GM12878 (cell line): ENCODE results near the gene SHISA9. TPM values are rescaled to one million over a fixed set of nuclear protein-coding genes. Genes with fewer than 3 reads are reported as not detected.

ENCODE experiments used
- ATAC-seq: fragments of 200-7000 bp; cut with Tn5 transposase; 3 replicates; pipeline ENCODE4 v1.9.1; 2020; ENCODE audit warnings: mild to moderate bottlenecking, moderate library complexity
- BruUV-seq: library from RNA; stranded (reverse); fragments of 400-500 nt; replicated peaks from 2 replicates; lab custom pipeline; 2021; lab: Mats Ljungman, UMichigan
- CTCF ChIA-PET: fragments of 300-600 bp; sonication (Branson Sonifier 250); formaldehyde crosslinking; extraction: SDS; loops from one replicate; lab custom pipeline; 2021; ENCODE audit warnings: inconsistent platforms; lab: Yijun Ruan, JAX
- POLR2A ChIA-PET: fragments of 350-600 bp; formaldehyde crosslinking; extraction: SDS; loops from one replicate; lab custom pipeline; 2021; ENCODE audit warnings: inconsistent platforms; lab: Charles Lee
- RAD21 ChIA-PET: fragments of 300-600 bp; sonication (Branson Sonifier 250); formaldehyde crosslinking; loops from one replicate; lab custom pipeline; 2023; ENCODE audit warnings: antibody characterized with exemption; ENCODE audit not compliant: unreplicated experiment; lab: Charles Lee
- SMC1A ChIA-PET: fragments of 300-600 bp; sonication (Branson Sonifier 250); formaldehyde crosslinking; loops from one replicate; lab custom pipeline; 2023; ENCODE audit not compliant: unreplicated experiment, uncharacterized antibody; lab: Charles Lee
- DNase-seq: peaks from one replicate; pipeline ENCODE4 v3.0.0-alpha.2; 2011; ENCODE audit warnings: low read depth, low spot score
- FAIRE-seq: peaks from 3 replicates; lab custom pipeline; 2011; peaks lifted over from hg19 to GRCh38; lab: Jason Lieb, UNC
- H2AFZ ChIP-seq: 2 replicates; pipeline ENCODE4 v1.6.0; 2011; ENCODE audit warnings: low read depth, low read length, control low read depth; ENCODE audit not compliant: control insufficient read depth
- H3K27ac ChIP-seq: 2 replicates; pipeline ENCODE4 v1.5.1; 2011; ENCODE audit warnings: control low read depth; ENCODE audit not compliant: control insufficient read depth, insufficient read depth
- H3K27me3 ChIP-seq, 2 experiments: replicated peaks in 1 of 2; 2 replicates each; pipeline versions ENCODE4 v1.6.0 to v1.6.1; 2011; ENCODE audit warnings: low read length in 1 of 2; ENCODE audit not compliant: control insufficient read depth in 2 of 2, insufficient read depth in 2 of 2
- H3K36me3 ChIP-seq, 2 experiments: 2 replicates each; pipeline ENCODE4 v1.5.1; 2011; ENCODE audit warnings: low read length in 1 of 2; ENCODE audit not compliant: control insufficient read depth in 2 of 2, insufficient read depth in 2 of 2
- H3K4me1 ChIP-seq: 2 replicates; pipeline ENCODE4 v1.6.1; 2011; ENCODE audit warnings: mild to moderate bottlenecking, low read length, moderate library complexity, mixed read lengths; ENCODE audit not compliant: control insufficient read depth, insufficient read depth
- H3K4me2 ChIP-seq: 2 replicates; pipeline ENCODE4 v1.6.0; 2011; ENCODE audit warnings: control low read depth; ENCODE audit not compliant: control insufficient read depth, insufficient read depth
- H3K4me3 ChIP-seq: fragments of 200-600 bp; sonication (generic); 2 replicates; pipeline ENCODE4 v1.5.1; 2016
- H3K79me2 ChIP-seq: 2 replicates; pipeline ENCODE4 v1.6.0; 2011; ENCODE audit warnings: low read length; ENCODE audit not compliant: control insufficient read depth, insufficient read depth
- H3K9ac ChIP-seq: 2 replicates; pipeline ENCODE4 v1.8.0; 2011; ENCODE audit warnings: low read length, control low read depth, mixed read lengths; ENCODE audit not compliant: control insufficient read depth, insufficient read depth
- H3K9me3 ChIP-seq: replicated peaks from 3 replicates; pipeline ENCODE4 v1.5.1; 2011; ENCODE audit warnings: mild to moderate bottlenecking, low read length; ENCODE audit not compliant: control insufficient read depth, insufficient read depth
- H4K20me1 ChIP-seq: 2 replicates; pipeline ENCODE4 v1.6.0; 2011; ENCODE audit not compliant: control insufficient read depth, insufficient read depth
- ATF3 ChIP-seq: IDR thresholded peaks from 2 replicates; pipeline ENCODE4 v1.6.1; 2011; ENCODE audit warnings: low read depth, mild to moderate bottlenecking, low read length, moderate library complexity, borderline replicate concordance; ENCODE audit errors: extremely low read depth
- HDAC2 ChIP-seq: fragments of 200-600 bp; sonication (generic); IDR thresholded peaks from 2 replicates; pipeline ENCODE4 v1.6.1; 2017
- HDAC6 ChIP-seq: fragments of 200-600 bp; sonication (generic); IDR thresholded peaks from one replicate; pipeline ENCODE4 v1.8.0; 2017; ENCODE audit warnings: antibody characterized with exemption; ENCODE audit not compliant: unreplicated experiment
- KLF5 ChIP-seq: fragments of 450-650 bp; IDR thresholded peaks from 2 replicates; pipeline ENCODE4 v1.6.1; 2014; ENCODE audit warnings: mild to moderate bottlenecking; ENCODE audit not compliant: partially characterized antibody
- MEF2B ChIP-seq: fragments of 450-650 bp; IDR thresholded peaks from 2 replicates; pipeline ENCODE4 v1.6.1; 2018; ENCODE audit warnings: mild to moderate bottlenecking, moderate library complexity; ENCODE audit not compliant: partially characterized antibody, poor library complexity, severe bottlenecking
- MTA3 ChIP-seq: IDR thresholded peaks from 2 replicates; pipeline ENCODE4 v1.6.1; 2012; ENCODE audit warnings: low read length, inconsistent platforms, borderline replicate concordance
- NFYA ChIP-seq: IDR thresholded peaks from 2 replicates; pipeline ENCODE4 v1.6.1; 2011; ENCODE audit warnings: low read depth, mild to moderate bottlenecking, low read length, improper control_type of control experiment, borderline replicate concordance
- NKRF ChIP-seq: fragments of 450-650 bp; conservative IDR thresholded peaks from 2 replicates; pipeline ENCODE4 v1.6.1; 2017; ENCODE audit warnings: mild to moderate bottlenecking, moderate library complexity
- NRF1 ChIP-seq: conservative IDR thresholded peaks from 2 replicates; pipeline ENCODE4 v1.6.1; 2011; ENCODE audit warnings: mild to moderate bottlenecking, low read depth, low read length, improper control_type of control experiment
- PAX8 ChIP-seq: fragments of 450-650 bp; IDR thresholded peaks from 2 replicates; pipeline ENCODE4 v1.6.1; 2017; ENCODE audit warnings: mild to moderate bottlenecking, moderate library complexity
- SPI1 ChIP-seq: IDR thresholded peaks from 2 replicates; pipeline ENCODE4 v1.6.1; 2011; ENCODE audit warnings: low read depth, mild to moderate bottlenecking, low read length, moderate library complexity, borderline replicate concordance; ENCODE audit not compliant: insufficient read depth
- TCF3 ChIP-seq: IDR thresholded peaks from 2 replicates; pipeline ENCODE4 v1.6.1; 2012; ENCODE audit warnings: low read depth, mild to moderate bottlenecking, low read length, borderline replicate concordance; ENCODE audit not compliant: insufficient read depth
- TCF7 ChIP-seq: IDR thresholded peaks from 2 replicates; pipeline ENCODE4 v1.6.1; 2014; ENCODE audit warnings: antibody characterized with exemption, borderline replicate concordance
- WGBS: methylation state at CpG from one replicate; pipeline ENCODE4 v1.1.6; 2016; ENCODE audit warnings: low lambda C conversion rate; ENCODE audit not compliant: insufficient replicate concordance, insufficient coverage; ENCODE audit errors: missing lambda C conversion rate; 5-methylcytosine and 5-hydroxymethylcytosine counted together
- in situ Hi-C: fragments of 300-500 bp; cut with MboI; formaldehyde crosslinking; loops from 9 replicates; pipeline ENCODE4 v1.14.3; 2018; ENCODE audit warnings: mixed read lengths
- intact Hi-C: fragments of 100-400 bp; cut with micrococcal nuclease; formaldehyde crosslinking; loops from one replicate; pipeline ENCODE4 v1.14.2; 2022; ENCODE audit not compliant: unreplicated experiment
- polyA plus RNA-seq, 11 experiments: library from polyadenylated mRNA; depleted of rRNA in 4 of 11; unstranded in 6 of 11; stranded (reverse) in 5 of 11; fragments of >200 nt; fragmentation: Nextera tagmentation in 4 of 11; fragmentation: Illumina TruSeq in 1 of 11; extraction: Ambion mirVana in 4 of 11; extraction: Trizol in 1 of 11; gene quantifications; 1 replicate in 1 of 11; 2 replicates in 10 of 11; pipeline versions ENCODE4 v1.2.1 to v1.2.3, GENCODE V29; 2011 to 2016; ENCODE audit warnings: inconsistent platforms in 2 of 11, missing spikeins in 2 of 11, low read depth in 1 of 11
- total RNA-seq, 4 experiments: library from RNA; depleted of rRNA in 3 of 4; stranded (reverse); fragments of >200 nt in 3 of 4; fragmentation: Illumina TruSeq in 1 of 4; extraction: Trizol in 1 of 4; gene quantifications; 2 replicates each; pipeline versions ENCODE4 v1.2.1 to v1.2.3, GENCODE V29; 2013 to 2021
- TF ChIP-seq, protein P1 (sequence below): fragments of 150-350 bp; IDR thresholded peaks from 2 replicates; pipeline ENCODE4 v1.6.1; 2016; ENCODE audit warnings: low read depth, low read length

The SHISA9 gene
- total and polyA plus RNA-seq, 10 of the 15 experiments (the other 5 are each of a cell fraction or from before 2014, with no cell fraction given): 0.03 to 25.5 (median 0.07) TPM

- Histone ChIP-seq H3K27me3 (no peaks in the 10 kb centered on the region), H3K36me3 (no peaks in the 10 kb centered on the region), H3K4me1 (no peaks in the 10 kb centered on the region), H3K27ac (no peak overlapping the region), H3K79me2 (no peaks in the 10 kb centered on the region), H3K9me3 (no peaks in the 10 kb centered on the region; the same call in 2 of the 3 replicates), H4K20me1 (no peaks in the 10 kb centered on the region), H2AFZ (no peak overlapping the region), H3K4me2 (no peak overlapping the region), H3K9ac (no peak overlapping the region), H3K4me3 (no peak overlapping the region)
- intact Hi-C loops (no loop called here), in situ Hi-C loops (no loop called here)
- ChIA-PET RAD21 (interaction anchor here (0.8 kb wide), 1 partner anchor 48 kb away, joined by 3 read pairs; no protein-coding TSS in a partner anchor), CTCF (no interaction called here), POLR2A (interaction anchor here (1.4 kb wide), 2 partner anchors 11 to 73 kb away, joined by 3 to 5 read pairs; no protein-coding TSS in a partner anchor), SMC1A (interaction anchor here (0.7 to 4.2 kb wide), 6 partner anchors 9 to 205 kb away, joined by 3 to 26 read pairs (median 11); no protein-coding TSS in a partner anchor)
- FAIRE-seq: no peak
- DNase-seq: no peak
- TF ChIP-seq ATF3: no peak
- TF ChIP-seq TCF7: no peak
- TF ChIP-seq PAX8: no peak
- TF ChIP-seq SPI1: no peak
- TF ChIP-seq NKRF: no peak
- no peak for TF ChIP-seq HDAC2
- TF ChIP-seq, protein P1, sequence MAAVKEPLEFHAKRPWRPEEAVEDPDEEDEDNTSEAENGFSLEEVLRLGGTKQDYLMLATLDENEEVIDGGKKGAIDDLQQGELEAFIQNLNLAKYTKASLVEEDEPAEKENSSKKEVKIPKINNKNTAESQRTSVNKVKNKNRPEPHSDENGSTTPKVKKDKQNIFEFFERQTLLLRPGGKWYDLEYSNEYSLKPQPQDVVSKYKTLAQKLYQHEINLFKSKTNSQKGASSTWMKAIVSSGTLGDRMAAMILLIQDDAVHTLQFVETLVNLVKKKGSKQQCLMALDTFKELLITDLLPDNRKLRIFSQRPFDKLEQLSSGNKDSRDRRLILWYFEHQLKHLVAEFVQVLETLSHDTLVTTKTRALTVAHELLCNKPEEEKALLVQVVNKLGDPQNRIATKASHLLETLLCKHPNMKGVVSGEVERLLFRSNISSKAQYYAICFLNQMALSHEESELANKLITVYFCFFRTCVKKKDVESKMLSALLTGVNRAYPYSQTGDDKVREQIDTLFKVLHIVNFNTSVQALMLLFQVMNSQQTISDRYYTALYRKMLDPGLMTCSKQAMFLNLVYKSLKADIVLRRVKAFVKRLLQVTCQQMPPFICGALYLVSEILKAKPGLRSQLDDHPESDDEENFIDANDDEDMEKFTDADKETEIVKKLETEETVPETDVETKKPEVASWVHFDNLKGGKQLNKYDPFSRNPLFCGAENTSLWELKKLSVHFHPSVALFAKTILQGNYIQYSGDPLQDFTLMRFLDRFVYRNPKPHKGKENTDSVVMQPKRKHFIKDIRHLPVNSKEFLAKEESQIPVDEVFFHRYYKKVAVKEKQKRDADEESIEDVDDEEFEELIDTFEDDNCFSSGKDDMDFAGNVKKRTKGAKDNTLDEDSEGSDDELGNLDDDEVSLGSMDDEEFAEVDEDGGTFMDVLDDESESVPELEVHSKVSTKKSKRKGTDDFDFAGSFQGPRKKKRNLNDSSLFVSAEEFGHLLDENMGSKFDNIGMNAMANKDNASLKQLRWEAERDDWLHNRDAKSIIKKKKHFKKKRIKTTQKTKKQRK: no peak
- no peak for TF ChIP-seq NRF1
- TF ChIP-seq NFYA: no peak
- no peak for TF ChIP-seq TCF3
- TF ChIP-seq KLF5: no peak
- TF ChIP-seq HDAC6: no peak
- no peak for TF ChIP-seq MEF2B
- TF ChIP-seq MTA3: no peak
- 6% methylated on average over 5 of the region's 5 CpGs for WGBS
- no TSS peak for BruUV-seq
- no peak for ATAC-seq
Observed at GRCh38 chr16:13104772-13105171, 203.4 kb downstream of the SHISA9 start.
